GM18507 (cell line): Measurements from ENCODE around the gene STK11.

ENCODE experiments used
- DNase-seq: peaks from one replicate; pipeline ENCODE4 v3.0.0; 2011; ENCODE audit warnings: low read depth; ENCODE audit not compliant: insufficient read length; ENCODE audit errors: extremely low spot score
- FAIRE-seq: peaks from 2 replicates; lab custom pipeline; 2011; peaks lifted over from hg19 to GRCh38; lab: Jason Lieb, UNC

The STK11 gene

DNA sequence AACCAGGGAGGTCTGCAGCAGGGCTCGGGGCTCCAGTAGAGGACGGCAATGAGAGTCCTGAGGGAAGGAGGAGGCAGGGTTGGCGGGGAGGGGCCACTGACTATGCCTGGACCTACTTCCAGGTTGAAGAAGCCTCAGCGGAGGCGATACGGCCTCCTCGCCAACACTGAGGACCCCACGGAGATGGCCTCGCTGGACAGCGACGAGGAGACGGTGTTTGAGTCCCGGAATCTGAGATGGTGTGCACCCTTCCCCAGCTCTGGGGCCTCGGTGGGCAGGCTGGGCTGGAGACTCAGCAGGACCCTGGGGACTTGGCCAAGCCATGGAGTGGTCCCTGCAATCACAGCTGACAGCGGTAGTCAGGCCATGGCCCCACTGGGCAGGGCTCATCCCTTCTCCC is 71.5 kb downstream of the STK11 start:
- DNase-seq = no peak
- FAIRE-seq = no peak
